Adrenal gland (tissue), 12 donors: Measurements from ENCODE around the gene LRRC3B. TPM values are rescaled to one million over a fixed set of nuclear protein-coding genes. Genes with fewer than 3 reads are reported as not detected.

Source experiments
- DNase-seq, 7 donors: peaks; one replicate each; pipeline ENCODE4 v3.0.0-alpha.2; 2019 to 2020
- H3K27ac ChIP-seq, 5 donors: fragments of 200-600 bp; sonication (generic) in 4 of 5; 1 replicate in 3 of 5; 2 replicates in 2 of 5; pipeline versions ENCODE4 v1.5.1 to v1.8.0; 2016 to 2020; ENCODE audit warnings: mild to moderate bottlenecking in 1 of 5
- H3K27me3 ChIP-seq: fragments of 200-600 bp; 2 replicates; pipeline ENCODE4 v1.8.0; 2021
- H3K36me3 ChIP-seq, 2 donors: fragments of 200-600 bp; replicated peaks in 1 of 2; 1 replicate in 1 of 2; 2 replicates in 1 of 2; pipeline versions ENCODE4 v1.5.1 to v1.8.0; 2018 to 2022
- H3K4me1 ChIP-seq, 2 donors: fragments of 200-600 bp; replicated peaks in 1 of 2; 1 replicate in 1 of 2; 2 replicates in 1 of 2; pipeline versions ENCODE4 v1.5.1 to v1.8.0; 2018 to 2021
- H3K4me3 ChIP-seq, 4 donors: fragments of 200-600 bp; sonication (generic) in 3 of 4; one replicate each; pipeline ENCODE4 v1.5.1; 2016 to 2018
- H3K9me3 ChIP-seq, 3 donors: fragments of 200-600 bp; sonication (generic) in 1 of 3; replicated peaks in 1 of 3; 1 replicate in 2 of 3; 2 replicates in 1 of 3; pipeline versions ENCODE4 v1.5.1 to v1.8.0; 2016 to 2021
- CTCF ChIP-seq, 6 experiments: fragments of 450-650 bp in 4 of 6; fragments of 200-600 bp in 2 of 6; sonication (generic) in 1 of 6; IDR thresholded peaks; 1 replicate in 5 of 6; 2 replicates in 1 of 6; pipeline versions ENCODE4 v1.5.1 to v1.8.0; 2016 to 2021; ENCODE audit warnings: antibody characterized with exemption in 6 of 6, mild to moderate bottlenecking in 2 of 6, moderate library complexity in 1 of 6
- POLR2A ChIP-seq, 2 donors: fragments of 450-650 bp; IDR thresholded peaks; one replicate each; pipeline ENCODE4 v1.6.1; 2017; ENCODE audit warnings: antibody characterized with exemption in 2 of 2, mild to moderate bottlenecking in 2 of 2, moderate library complexity in 1 of 2
- WGBS, 4 donors: extraction: QIAGEN DNeasy Blood & Tissue Kit in 2 of 4; methylation state at CpG; one replicate each; pipeline versions ENCODE4 v1.1.5 to v1.1.7; 2013 to 2017; 5-methylcytosine and 5-hydroxymethylcytosine counted together
- intact Hi-C, 2 donors: fragments of 100-400 bp; cut with DNase I; formaldehyde crosslinking; loops; one replicate each; pipeline versions ENCODE4 v1.14.1 to v1.15.0; 2022 to 2023
- polyA plus RNA-seq, 3 donors: library from polyadenylated mRNA; stranded (reverse); fragments of 200-250 nt in 2 of 3; fragments of 350-450 nt in 1 of 3; fragmentation: Illumina TruSeq in 1 of 3; extraction: RNeasy Lipid Tissue Mini Kit (QIAGEN cat#74804) in 1 of 3; gene quantifications; one replicate each; pipeline ENCODE4 v1.2.3, GENCODE V29; 2013 to 2014
- total RNA-seq, 9 donors: library from RNA; depleted of rRNA in 4 of 9; stranded (reverse); fragments of >200 nt in 4 of 9; fragments of 120-200 nt in 1 of 9; fragmentation: NEBNext Ultra II Directional in 1 of 9; extraction: Animal tissue kit (Norgen Biotek cat#: 25700) in 1 of 9; gene quantifications; one replicate each; pipeline versions ENCODE4 v1.1.0 to v1.2.4, GENCODE V29; 2013 to 2023
- donor health status: healthy with polysubstance abuse.
- donor health status: Bipolar disorder and iron deficiency.
- donor health status: DM: yes; HTN: yes; CAD: no.
- donor health status: DM: no; HTN: no; CAD: no.
- donor health status: DM: no; HTN: no; CAD: no.
- donor health status: DM: yes; HTN: yes; CAD: no.

The LRRC3B gene
- total and polyA plus RNA-seq, 12 donors, result 0.07 to 0.28 (median 0.13) TPM; not detected in 9

DNA sequence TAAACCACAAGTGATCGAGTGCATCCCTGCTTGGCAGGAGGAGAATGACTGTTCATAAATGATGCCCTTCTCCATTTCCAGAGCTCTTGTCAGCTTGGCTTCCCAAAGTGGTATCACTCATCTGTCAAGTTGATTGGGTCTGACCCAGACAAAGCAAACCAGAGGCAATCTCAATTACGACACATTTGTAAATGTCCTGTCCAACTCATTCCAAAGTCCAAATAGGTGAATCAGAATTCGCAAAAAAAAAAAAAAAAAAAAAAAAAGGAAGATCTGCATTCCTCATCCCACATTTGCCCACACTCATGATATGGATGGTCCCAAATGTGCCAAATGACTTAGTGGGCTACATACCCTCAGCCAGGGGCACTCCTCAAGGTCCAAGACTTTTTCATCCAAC is 91.9 kb downstream of the LRRC3B start:
- Histone ChIP-seq H3K36me3 (no peaks in the 10 kb centered on the region), H3K4me1 (no peaks in the 10 kb centered on the region), H3K27me3 (no peaks in the 10 kb centered on the region), H3K4me3 (no peak overlapping the region), H3K9me3 (no peaks in the 10 kb centered on the region), H3K27ac (no peak overlapping the region)
- DNase-seq, result no peak
- TF ChIP-seq CTCF (IDR thresholded peaks at IDR 0.05), result no peak
- TF ChIP-seq POLR2A (IDR thresholded peaks at IDR 0.05), result no peak
- 85 to 89% (median 86%) methylated on average over 3 of the region's 3 CpGs for WGBS, 4 donors
- intact Hi-C loops, result no loop called here

DNA sequence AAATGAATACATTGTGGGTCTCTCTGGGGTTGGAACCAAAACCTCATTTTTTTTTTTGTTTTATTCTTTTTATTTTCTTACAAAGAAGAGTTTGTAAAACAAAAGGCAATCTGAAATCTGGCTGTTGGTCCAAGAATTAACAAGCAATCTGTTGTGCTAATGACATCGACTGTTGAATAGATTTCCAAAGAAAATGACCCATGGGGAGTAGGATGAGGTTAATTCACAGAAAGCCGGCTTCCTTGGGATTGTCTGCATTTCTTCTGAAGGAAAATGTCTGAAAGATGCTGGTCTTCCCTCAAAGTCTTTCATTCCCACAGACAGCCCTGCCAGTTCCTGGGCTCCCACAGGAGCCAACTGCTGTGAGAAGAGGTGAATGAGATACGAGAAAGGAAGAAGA is 92.9 kb downstream of the LRRC3B start:
- no peak for TF ChIP-seq POLR2A (IDR thresholded peaks at IDR 0.05)
- no peak for TF ChIP-seq CTCF (IDR thresholded peaks at IDR 0.05)
- Histone ChIP-seq H3K27ac (no peak overlapping the region), H3K36me3 (no peaks in the 10 kb centered on the region), H3K9me3 (no peaks in the 10 kb centered on the region), H3K4me1 (no peaks in the 10 kb centered on the region), H3K27me3 (no peaks in the 10 kb centered on the region), H3K4me3 (no peak overlapping the region)
- intact Hi-C loops, result no loop called here
- WGBS, 4 donors, result 73 to 83% (median 80%) methylated on average over 3 of the region's 3 CpGs
- DNase-seq, result no peak

DNA sequence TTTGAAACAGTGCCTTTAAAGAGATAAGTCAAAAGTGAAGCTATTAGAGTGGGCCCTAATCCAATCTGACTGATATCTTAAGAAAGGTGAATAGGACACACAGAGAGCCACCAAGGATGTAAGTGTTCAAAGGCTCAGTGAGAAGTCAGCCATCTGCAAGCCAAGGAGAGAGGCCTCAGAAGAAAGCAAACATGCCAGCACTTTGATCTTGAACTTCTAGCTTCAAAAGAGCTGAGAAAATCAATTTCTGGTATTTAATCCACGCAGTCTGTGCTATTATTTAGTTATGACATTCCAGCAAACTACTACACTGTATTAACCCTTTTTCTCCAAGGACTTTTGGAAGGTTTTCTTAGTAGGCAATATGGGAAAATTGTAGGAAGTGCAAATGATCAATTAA is 95.7 kb downstream of the LRRC3B start:
- 24 to 46% (median 39%) methylated on average over 1 of the region's 1 CpG for WGBS, 4 donors
- Histone ChIP-seq H3K9me3 (no peaks in the 10 kb centered on the region), H3K27ac (no peak overlapping the region), H3K27me3 (no peaks in the 10 kb centered on the region), H3K4me1 (no peaks in the 10 kb centered on the region), H3K4me3 (no peak overlapping the region), H3K36me3 (no peaks in the 10 kb centered on the region)
- DNase-seq, result no peak
- TF ChIP-seq CTCF (IDR thresholded peaks at IDR 0.05) (no peak), POLR2A (IDR thresholded peaks at IDR 0.05) (no peak)
- intact Hi-C loops, result no loop called here

GRCh38 chr3:26719134-26719533 is 96.6 kb downstream of the LRRC3B start:
- intact Hi-C loops, result no loop called here
- no peak for TF ChIP-seq CTCF (IDR thresholded peaks at IDR 0.05)
- TF ChIP-seq POLR2A (IDR thresholded peaks at IDR 0.05), result no peak
- Histone ChIP-seq H3K36me3 (no peaks in the 10 kb centered on the region), H3K4me1 (no peaks in the 10 kb centered on the region), H3K27me3 (no peaks in the 10 kb centered on the region), H3K9me3 (no peaks in the 10 kb centered on the region), H3K27ac (no peak overlapping the region), H3K4me3 (no peak overlapping the region)
- no peak for DNase-seq
- 49 to 70% (median 64%) methylated on average over 4 of the region's 4 CpGs for WGBS, 4 donors
